ENCODE measurements around the gene OCIAD1. TPM values are rescaled to one million over a fixed set of nuclear protein-coding genes. Genes with fewer than 3 reads are reported as not detected.
A peak's percentile ranks its signal among the peaks of the same experiment; 100 is the strongest.
"Not testable (repeated sequence)": the region's sequence is repeated elsewhere in the genome, so short reads cannot be mapped to it uniquely, and the experiment has no call there.

Gene OCIAD1
- total and polyA plus RNA-seq, 8 donors: 120 to 233 (median 202) TPM

DNA sequence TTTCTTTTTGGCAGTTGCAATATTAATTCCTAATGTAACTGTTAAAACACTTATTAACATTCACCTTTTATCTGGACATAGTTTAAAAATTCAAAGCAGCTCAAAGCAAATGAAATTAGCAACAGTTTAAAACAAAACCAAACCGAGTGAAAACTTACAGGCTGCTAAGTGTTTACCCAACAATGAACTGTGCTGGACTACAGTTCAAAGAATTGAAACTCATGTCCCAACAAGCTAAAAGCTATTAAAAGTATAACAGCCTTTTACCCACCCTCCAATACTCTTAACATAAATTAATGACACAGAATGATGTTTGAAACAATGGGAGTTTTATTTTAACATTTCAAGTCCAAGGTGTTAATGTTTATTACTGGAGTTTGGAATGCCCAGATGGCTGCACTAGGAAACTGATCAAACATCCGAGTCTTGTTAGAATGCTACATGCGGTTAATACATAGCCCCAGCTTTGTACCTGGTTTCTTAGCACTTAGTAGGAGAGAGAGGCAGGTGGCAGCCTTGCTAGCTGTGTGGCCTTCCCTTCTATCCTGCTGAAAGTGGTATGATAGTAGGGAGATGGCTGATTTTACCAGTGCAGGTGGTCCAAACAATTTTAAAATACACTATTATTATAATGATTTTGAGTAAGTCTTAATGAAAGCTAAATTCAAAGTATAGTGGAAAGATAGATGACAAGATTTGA lies 29.7 kb upstream of the OCIAD1 start:
- TF ChIP-seq, protein P1, sequence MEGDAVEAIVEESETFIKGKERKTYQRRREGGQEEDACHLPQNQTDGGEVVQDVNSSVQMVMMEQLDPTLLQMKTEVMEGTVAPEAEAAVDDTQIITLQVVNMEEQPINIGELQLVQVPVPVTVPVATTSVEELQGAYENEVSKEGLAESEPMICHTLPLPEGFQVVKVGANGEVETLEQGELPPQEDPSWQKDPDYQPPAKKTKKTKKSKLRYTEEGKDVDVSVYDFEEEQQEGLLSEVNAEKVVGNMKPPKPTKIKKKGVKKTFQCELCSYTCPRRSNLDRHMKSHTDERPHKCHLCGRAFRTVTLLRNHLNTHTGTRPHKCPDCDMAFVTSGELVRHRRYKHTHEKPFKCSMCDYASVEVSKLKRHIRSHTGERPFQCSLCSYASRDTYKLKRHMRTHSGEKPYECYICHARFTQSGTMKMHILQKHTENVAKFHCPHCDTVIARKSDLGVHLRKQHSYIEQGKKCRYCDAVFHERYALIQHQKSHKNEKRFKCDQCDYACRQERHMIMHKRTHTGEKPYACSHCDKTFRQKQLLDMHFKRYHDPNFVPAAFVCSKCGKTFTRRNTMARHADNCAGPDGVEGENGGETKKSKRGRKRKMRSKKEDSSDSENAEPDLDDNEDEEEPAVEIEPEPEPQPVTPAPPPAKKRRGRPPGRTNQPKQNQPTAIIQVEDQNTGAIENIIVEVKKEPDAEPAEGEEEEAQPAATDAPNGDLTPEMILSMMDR (IDR thresholded peaks at IDR 0.05): no peak
- ATAC-seq (no peak), DNase-seq (no peak)
- Histone ChIP-seq H3K9me3 (no peaks in the 10 kb centered on the region), H3K27me3 (no peaks in the 10 kb centered on the region), H3K36me3 (no peaks in the 10 kb centered on the region), H3K27ac (peak overlapping the region in 1 of 2 donors; percentile 2), H3K4me1 (peaks cover 0 to 4% of the 10 kb centered on the region in 2 donors), H3K4me3 (no peak overlapping the region)
- intact Hi-C loops (cut with DNase I): no loop called here

DNA sequence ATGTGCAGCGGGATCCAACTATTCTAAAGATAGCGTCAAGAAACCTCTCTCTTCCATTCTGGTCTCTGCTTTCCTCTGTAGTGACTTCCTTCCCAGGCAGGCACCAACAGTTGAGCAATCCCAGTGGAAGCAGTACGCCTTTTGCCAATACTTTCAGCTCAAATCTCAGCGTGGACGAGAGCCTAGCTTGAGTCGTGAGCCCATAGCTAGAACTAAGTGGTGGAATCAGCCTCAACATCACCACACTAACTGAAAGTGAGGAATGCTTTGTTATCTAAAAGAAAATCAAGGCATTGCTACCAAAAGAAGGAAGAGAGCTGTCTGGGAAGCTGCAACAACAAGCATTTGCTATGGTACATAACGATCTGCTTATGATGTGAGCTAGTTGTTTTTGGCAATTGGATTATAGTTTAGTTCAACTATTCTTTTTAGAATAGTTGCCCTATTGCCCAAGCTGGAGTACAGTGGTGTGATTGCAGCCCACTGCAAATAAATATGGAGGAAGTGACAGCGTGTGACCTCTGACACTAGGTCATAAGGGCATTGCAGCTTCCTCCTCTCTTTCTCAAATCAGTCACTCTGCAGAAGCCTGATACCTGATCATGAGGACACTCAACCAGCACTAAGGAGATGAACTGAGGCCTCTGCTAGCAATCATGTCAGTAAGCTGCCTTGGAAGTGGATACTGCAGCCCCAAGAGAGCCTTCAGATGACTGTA lies 26.1 kb upstream of the OCIAD1 start:
- Histone ChIP-seq H3K4me1 (peaks cover 0 to 4% of the 10 kb centered on the region in 2 donors), H3K27ac (no peak overlapping the region), H3K9me3 (no peaks in the 10 kb centered on the region), H3K4me3 (no peak overlapping the region), H3K27me3 (no peaks in the 10 kb centered on the region), H3K36me3 (no peaks in the 10 kb centered on the region)
- intact Hi-C loops (cut with DNase I): no loop called here
- TF ChIP-seq, protein P1 (IDR thresholded peaks at IDR 0.05): no peak
- ATAC-seq (peak; percentile 37), DNase-seq (peak in 1 of 4 donors; percentile 42)

DNA sequence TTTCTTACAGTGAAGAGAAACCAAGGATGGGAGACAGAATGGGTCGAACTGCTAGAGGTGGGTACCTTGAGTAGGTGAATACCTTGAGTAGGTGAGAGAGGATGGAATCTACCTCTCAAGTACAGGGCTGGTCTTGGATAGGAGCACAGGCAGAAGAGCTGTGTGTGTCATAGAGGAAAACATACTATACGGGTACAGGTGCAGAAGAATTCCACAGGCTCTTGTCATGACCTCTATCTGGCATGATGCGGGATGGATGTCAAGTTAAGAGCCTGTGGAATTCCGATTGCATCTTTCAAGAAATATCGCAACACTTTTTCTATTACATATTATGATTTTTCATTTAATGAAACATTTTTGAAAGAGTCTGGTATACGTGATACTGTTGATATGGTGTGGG lies 18.0 kb upstream of the OCIAD1 start:
- no peak overlapping the region for H3K4me3 ChIP-seq
- no peak overlapping the region for H3K27ac ChIP-seq
- intact Hi-C loops (cut with DNase I): no loop called here
- H3K9me3 ChIP-seq: no peaks in the 10 kb centered on the region
- no peaks in the 10 kb centered on the region for H3K36me3 ChIP-seq
- TF ChIP-seq, protein P1 (IDR thresholded peaks at IDR 0.05): no peak
- no peaks in the 10 kb centered on the region for H3K4me1 ChIP-seq
- no peak for DNase-seq
- no peak for ATAC-seq
- no peaks in the 10 kb centered on the region for H3K27me3 ChIP-seq

DNA sequence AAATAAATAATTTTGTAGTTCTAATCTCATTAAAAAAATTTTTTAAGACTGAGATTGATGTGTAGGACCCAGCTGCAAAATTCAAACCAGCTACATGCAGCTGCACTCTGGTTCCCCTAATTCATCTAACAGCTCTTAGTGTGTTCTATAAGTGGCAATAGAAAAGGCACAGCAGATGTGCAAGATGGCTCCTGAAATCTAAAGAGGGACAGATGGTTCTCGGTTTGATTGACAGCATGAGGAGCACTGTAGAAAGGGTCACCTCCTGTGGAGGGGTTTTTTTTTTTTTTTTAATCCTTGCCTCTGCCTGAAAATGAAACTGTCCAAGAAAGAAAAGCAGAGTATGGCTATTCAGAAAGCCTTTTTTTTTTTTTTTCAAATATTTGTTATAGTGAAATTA lies 16.9 kb upstream of the OCIAD1 start:
- DNase-seq (no peak), ATAC-seq (no peak)
- intact Hi-C loops (cut with DNase I): no loop called here
- TF ChIP-seq, protein P1 (IDR thresholded peaks at IDR 0.05): no peak
- Histone ChIP-seq H3K27me3 (no peaks in the 10 kb centered on the region), H3K36me3 (no peaks in the 10 kb centered on the region), H3K9me3 (no peaks in the 10 kb centered on the region), H3K4me3 (no peak overlapping the region), H3K4me1 (no peaks in the 10 kb centered on the region), H3K27ac (no peak overlapping the region)

DNA sequence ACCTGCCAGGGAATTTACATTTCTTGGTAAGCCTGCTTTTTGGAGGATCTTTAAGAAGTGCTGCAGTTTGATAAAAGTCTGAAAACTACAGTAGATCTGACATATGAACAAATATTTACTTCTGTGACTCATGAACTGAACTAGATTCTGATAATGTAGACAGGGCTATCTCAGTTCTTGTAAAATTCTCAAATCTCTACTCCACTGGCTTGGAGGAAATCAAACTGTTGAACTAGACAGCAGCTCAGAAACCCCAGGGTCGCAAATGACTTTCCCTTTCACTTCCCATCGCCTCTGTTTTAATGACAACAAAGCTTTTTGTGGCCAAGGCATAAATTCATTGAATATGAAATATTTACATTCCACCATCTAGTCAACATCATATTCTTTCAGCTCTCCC lies 15.4 kb upstream of the OCIAD1 start:
- ATAC-seq (no peak), DNase-seq (no peak)
- intact Hi-C loops (cut with DNase I): no loop called here
- no peak overlapping the region for H3K27ac ChIP-seq
- H3K4me3 ChIP-seq: no peak overlapping the region
- TF ChIP-seq, protein P1 (IDR thresholded peaks at IDR 0.05): no peak
- no peaks in the 10 kb centered on the region for H3K4me1 ChIP-seq
- no peaks in the 10 kb centered on the region for H3K9me3 ChIP-seq
- no peaks in the 10 kb centered on the region for H3K27me3 ChIP-seq
- H3K36me3 ChIP-seq: no peaks in the 10 kb centered on the region

DNA sequence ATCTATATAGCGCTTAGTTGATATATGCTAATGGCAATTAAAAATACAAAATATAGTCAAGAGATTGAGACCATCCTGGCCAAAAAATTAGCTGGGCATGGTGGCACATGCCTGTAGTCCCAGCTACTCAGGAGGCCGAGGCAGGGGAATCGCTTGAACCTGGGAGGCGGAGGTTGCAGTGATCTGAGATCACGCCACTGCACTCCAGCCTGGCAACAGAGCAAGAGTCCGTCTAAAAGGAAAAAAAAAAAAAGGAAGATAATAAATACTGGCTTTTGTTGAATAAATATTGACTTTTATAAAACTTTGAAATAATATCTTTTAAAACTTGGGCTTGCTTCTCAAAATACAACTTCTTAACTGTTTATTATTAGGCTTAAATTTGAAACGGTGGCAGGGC lies 14.6 kb upstream of the OCIAD1 start:
- H3K27me3 ChIP-seq; H3K4me1 ChIP-seq; intact Hi-C loops (cut with DNase I); H3K9me3 ChIP-seq; H3K27ac ChIP-seq; DNase-seq; H3K36me3 ChIP-seq; H3K4me3 ChIP-seq; ATAC-seq: not testable (repeated sequence)
